Urinary bladder (tissue), 4 donors: Measurements from ENCODE around the gene PLEKHJ1. TPM values are rescaled to one million over a fixed set of nuclear protein-coding genes. Genes with fewer than 3 reads are reported as not detected.

Experiments used
- DNase-seq: peaks from one replicate; pipeline ENCODE4 v3.0.0-alpha.2; 2015; ENCODE audit errors: extremely low spot score
- H3K27ac ChIP-seq: one replicate; pipeline ENCODE4 v1.5.1; 2013; ENCODE audit warnings: low read depth, mild to moderate bottlenecking, moderate library complexity
- H3K36me3 ChIP-seq: one replicate; pipeline ENCODE4 v1.6.1; 2013; ENCODE audit warnings: mild to moderate bottlenecking, moderate library complexity; ENCODE audit not compliant: insufficient read depth
- H3K4me1 ChIP-seq: one replicate; pipeline ENCODE4 v1.6.1; 2013; ENCODE audit warnings: mild to moderate bottlenecking, moderate library complexity; ENCODE audit not compliant: insufficient read depth
- H3K4me3 ChIP-seq: one replicate; pipeline ENCODE4 v1.5.1; 2013; ENCODE audit warnings: low read depth, low read length
- WGBS: extraction: QIAGEN DNeasy Blood & Tissue Kit; methylation state at CpG from one replicate; pipeline ENCODE4 v1.1.7; 2013; 5-methylcytosine and 5-hydroxymethylcytosine counted together
- polyA plus RNA-seq: library from polyadenylated mRNA; stranded (reverse); fragments of 200-250 nt; gene quantifications from one replicate; pipeline ENCODE4 v1.2.3, GENCODE V29; 2013
- total RNA-seq: library from RNA; depleted of rRNA; stranded (reverse); fragments of >200 nt; gene quantifications from one replicate; pipeline ENCODE4 v1.2.3, GENCODE V29; 2014
- donor health status: healthy with polysubstance abuse.
- donor health status: healthy.

Gene PLEKHJ1
- total and polyA plus RNA-seq, 2 donors = 30.6 to 60.9 TPM

GRCh38 chr19:2230807-2231533 lies 5.2 kb downstream of the PLEKHJ1 start:
- Histone ChIP-seq H3K27ac (no peak overlapping the region), H3K4me3 (no peak overlapping the region), H3K4me1 (no peaks in the 10 kb centered on the region), H3K36me3 (peaks cover 3% of the 10 kb centered on the region)
- no peak for DNase-seq
- 74% methylated on average over 12 of the region's 12 CpGs for WGBS

- no peak overlapping the region for H3K4me3 ChIP-seq
- H3K36me3 ChIP-seq = peaks cover 3% of the 10 kb centered on the region
- no peak for DNase-seq
- WGBS = 92% methylated on average over 43 of the region's 43 CpGs
- no peaks in the 10 kb centered on the region for H3K4me1 ChIP-seq
- H3K27ac ChIP-seq = no peak overlapping the region
These were observed 6.0 kb downstream of the PLEKHJ1 start for GRCh38 chr19:2230033-2230531.

- peaks cover 3% of the 10 kb centered on the region for H3K36me3 ChIP-seq
- no peaks in the 10 kb centered on the region for H3K4me1 ChIP-seq
- WGBS = 93% methylated on average over 45 of the region's 45 CpGs
These were observed 6.8 kb downstream of the PLEKHJ1 start for GRCh38 chr19:2229103-2230032.

GRCh38 chr19:2228157-2229030 lies 7.7 kb downstream of the PLEKHJ1 start:
- Histone ChIP-seq H3K4me1 (no peaks in the 10 kb centered on the region), H3K36me3 (peaks cover 3% of the 10 kb centered on the region), H3K4me3 (no peak overlapping the region), H3K27ac (no peak overlapping the region)
- no peak for DNase-seq
- WGBS = 94% methylated on average over 48 of the region's 48 CpGs

More at GRCh38 chr19:2229103-2230032, 6.8 kb downstream of the PLEKHJ1 start:
- no peak for DNase-seq
- Histone ChIP-seq H3K27ac (no peak overlapping the region), H3K4me3 (no peak overlapping the region)

- Histone ChIP-seq H3K36me3 (peaks cover 3% of the 10 kb centered on the region), H3K4me3 (no peak overlapping the region)
- WGBS = 91% methylated on average over 67 of the region's 67 CpGs
These were observed 8.5 kb downstream of the PLEKHJ1 start for GRCh38 chr19:2227415-2228156.

GRCh38 chr19:2226840-2227360 lies 9.2 kb downstream of the PLEKHJ1 start:
- no peak for DNase-seq
- H3K27ac ChIP-seq = no peak overlapping the region
- no peak overlapping the region for H3K4me3 ChIP-seq
- H3K4me1 ChIP-seq = no peaks in the 10 kb centered on the region
- peaks cover 3% of the 10 kb centered on the region for H3K36me3 ChIP-seq
- WGBS = 96% methylated on average over 53 of the region's 53 CpGs

More at GRCh38 chr19:2227415-2228156, 8.5 kb downstream of the PLEKHJ1 start:
- Histone ChIP-seq H3K27ac (no peak overlapping the region), H3K4me1 (no peaks in the 10 kb centered on the region)
- no peak for DNase-seq

GRCh38 chr19:2226051-2226839 lies 9.9 kb downstream of the PLEKHJ1 start:
- Histone ChIP-seq H3K36me3 (peaks cover 3% of the 10 kb centered on the region), H3K27ac (no peak overlapping the region), H3K4me3 (no peak overlapping the region), H3K4me1 (no peaks in the 10 kb centered on the region)
- 94% methylated on average over 59 of the region's 59 CpGs for WGBS
- no peak for DNase-seq

- Histone ChIP-seq H3K4me3 (no peak overlapping the region), H3K4me1 (no peaks in the 10 kb centered on the region), H3K36me3 (peaks cover 3% of the 10 kb centered on the region), H3K27ac (no peak overlapping the region)
- 92% methylated on average over 32 of the region's 32 CpGs for WGBS
- no peak for DNase-seq
These were observed 10.6 kb downstream of the PLEKHJ1 start for GRCh38 chr19:2225415-2226050.

GRCh38 chr19:2224754-2225349 lies 11.3 kb downstream of the PLEKHJ1 start:
- no peaks in the 10 kb centered on the region for H3K4me1 ChIP-seq
- H3K36me3 ChIP-seq = peaks cover 3% of the 10 kb centered on the region
- no peak overlapping the region for H3K4me3 ChIP-seq
- no peak overlapping the region for H3K27ac ChIP-seq
- DNase-seq = no peak
- 90% methylated on average over 13 of the region's 13 CpGs for WGBS

- Histone ChIP-seq H3K36me3 (peaks cover 3% of the 10 kb centered on the region), H3K4me3 (no peak overlapping the region), H3K27ac (no peak overlapping the region), H3K4me1 (no peaks in the 10 kb centered on the region)
- 90% methylated on average over 14 of the region's 14 CpGs for WGBS
- no peak for DNase-seq
These were observed 12.2 kb downstream of the PLEKHJ1 start for GRCh38 chr19:2223959-2224358.

- no peaks in the 10 kb centered on the region for H3K4me1 ChIP-seq
- no peak overlapping the region for H3K4me3 ChIP-seq
- H3K27ac ChIP-seq = no peak overlapping the region
- 85% methylated on average over 18 of the region's 18 CpGs for WGBS
- H3K36me3 ChIP-seq = peaks cover 3% of the 10 kb centered on the region
- no peak for DNase-seq
These were observed 12.7 kb downstream of the PLEKHJ1 start for GRCh38 chr19:2223391-2223790.
